ENCODE data around the gene MT1F.
A peak's percentile ranks its signal among the peaks of the same experiment; 100 is the strongest.

DNA sequence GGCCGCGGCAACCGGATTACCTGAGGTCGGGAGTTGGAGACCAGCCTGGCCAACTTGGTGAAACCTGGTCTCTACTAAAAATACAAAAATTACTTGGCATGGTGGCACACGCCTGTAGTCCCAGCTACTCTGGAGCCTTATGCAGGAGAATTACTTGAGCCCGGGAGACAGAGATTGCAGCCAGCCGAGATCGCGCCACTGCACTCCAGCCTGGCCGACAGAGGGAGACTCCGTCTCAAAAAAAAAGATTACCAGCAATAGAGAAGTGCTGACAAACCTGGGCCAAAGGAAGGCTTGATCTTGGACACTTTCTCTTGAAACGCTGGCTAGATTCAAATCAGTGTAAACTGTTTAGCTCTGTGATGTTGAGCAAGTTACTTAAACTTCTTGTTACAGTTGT lies 16.2 kb downstream of the MT1F start:
- TF ChIP-seq, protein P1, sequence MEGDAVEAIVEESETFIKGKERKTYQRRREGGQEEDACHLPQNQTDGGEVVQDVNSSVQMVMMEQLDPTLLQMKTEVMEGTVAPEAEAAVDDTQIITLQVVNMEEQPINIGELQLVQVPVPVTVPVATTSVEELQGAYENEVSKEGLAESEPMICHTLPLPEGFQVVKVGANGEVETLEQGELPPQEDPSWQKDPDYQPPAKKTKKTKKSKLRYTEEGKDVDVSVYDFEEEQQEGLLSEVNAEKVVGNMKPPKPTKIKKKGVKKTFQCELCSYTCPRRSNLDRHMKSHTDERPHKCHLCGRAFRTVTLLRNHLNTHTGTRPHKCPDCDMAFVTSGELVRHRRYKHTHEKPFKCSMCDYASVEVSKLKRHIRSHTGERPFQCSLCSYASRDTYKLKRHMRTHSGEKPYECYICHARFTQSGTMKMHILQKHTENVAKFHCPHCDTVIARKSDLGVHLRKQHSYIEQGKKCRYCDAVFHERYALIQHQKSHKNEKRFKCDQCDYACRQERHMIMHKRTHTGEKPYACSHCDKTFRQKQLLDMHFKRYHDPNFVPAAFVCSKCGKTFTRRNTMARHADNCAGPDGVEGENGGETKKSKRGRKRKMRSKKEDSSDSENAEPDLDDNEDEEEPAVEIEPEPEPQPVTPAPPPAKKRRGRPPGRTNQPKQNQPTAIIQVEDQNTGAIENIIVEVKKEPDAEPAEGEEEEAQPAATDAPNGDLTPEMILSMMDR (IDR thresholded peaks at IDR 0.05; ENCODE audit: insufficient read depth, low read depth, low read length) = peak; percentile 62
- no peak for TF ChIP-seq EZH2 (IDR thresholded peaks at IDR 0.05; ENCODE audit: insufficient read depth, low read length)

Measured in astrocyte (in vitro differentiated cells and primary cell).